Measurements from ENCODE around the gene MRPL58.
A peak's percentile ranks its signal among the peaks of the same experiment; 100 is the strongest.

The MRPL58 gene

GRCh38 chr17:75012096-75012345, 449 bp upstream of the MRPL58 start:
- no peak for DNase-seq
- Histone ChIP-seq H3K9me3 (no peaks in the 10 kb centered on the region), H3K4me1 (peaks cover 0 to 25% (median 15%) of the 10 kb centered on the region in 4 donors), H3K4me3 (peak overlapping the region; percentile 89 to 93), H3K27ac (peak overlapping the region; percentile 85 to 87), H3K36me3 (peaks cover 0 to 9% (median 7%) of the 10 kb centered on the region in 3 donors), H3K27me3 (no peaks in the 10 kb centered on the region)
- TF ChIP-seq CTCF (IDR thresholded peaks at IDR 0.05), result no peak
- intact Hi-C loops (cut with DNase I; ENCODE audit: low total_unique reads), result loop anchor here (5.0 kb wide), 1 partner anchor 50 kb away; no protein-coding TSS in a partner anchor

GRCh38 chr17:75013092-75013559, 656 bp downstream of the MRPL58 start:
- no peak for DNase-seq
- intact Hi-C loops (cut with DNase I; ENCODE audit: low total_unique reads), result loop anchor here (5.0 kb wide), 1 partner anchor 51 kb away; no protein-coding TSS in a partner anchor

GRCh38 chr17:75019146-75019545, 6.7 kb downstream of the MRPL58 start:
- Histone ChIP-seq H3K9me3 (no peaks in the 10 kb centered on the region), H3K27ac (no peak overlapping the region), H3K4me1 (no peaks in the 10 kb centered on the region), H3K4me3 (no peak overlapping the region), H3K27me3 (no peaks in the 10 kb centered on the region), H3K36me3 (peaks cover 25 to 70% (median 33%) of the 10 kb centered on the region in 3 donors)
- intact Hi-C loops (cut with DNase I; ENCODE audit: low total_unique reads), result no loop called here
- no peak for DNase-seq
- no peak for TF ChIP-seq CTCF (IDR thresholded peaks at IDR 0.05)

More at GRCh38 chr17:75013092-75013559, 656 bp downstream of the MRPL58 start:
- peaks cover 0 to 25% (median 15%) of the 10 kb centered on the region in 4 donors for H3K4me1 ChIP-seq
- H3K36me3 ChIP-seq, result peaks cover 0 to 20% (median 7%) of the 10 kb centered on the region in 3 donors
- no peak for TF ChIP-seq CTCF (IDR thresholded peaks at IDR 0.05)
- no peaks in the 10 kb centered on the region for H3K27me3 ChIP-seq
- peak overlapping the region; percentile 85 to 87 for H3K27ac ChIP-seq
- H3K4me3 ChIP-seq, result peak overlapping the region; percentile 89 to 93
- no peaks in the 10 kb centered on the region for H3K9me3 ChIP-seq

GRCh38 chr17:75019710-75020109, 7.2 kb downstream of the MRPL58 start:
- no peak for DNase-seq
- no peaks in the 10 kb centered on the region for H3K9me3 ChIP-seq
- no peaks in the 10 kb centered on the region for H3K27me3 ChIP-seq
- H3K4me3 ChIP-seq, result no peak overlapping the region
- no peaks in the 10 kb centered on the region for H3K4me1 ChIP-seq
- H3K27ac ChIP-seq, result no peak overlapping the region
- intact Hi-C loops (cut with DNase I; ENCODE audit: low total_unique reads), result no loop called here
- peaks cover 25 to 70% (median 33%) of the 10 kb centered on the region in 3 donors for H3K36me3 ChIP-seq
- TF ChIP-seq CTCF (IDR thresholded peaks at IDR 0.05), result no peak

GRCh38 chr17:75020331-75021110, 8.1 kb downstream of the MRPL58 start:
- intact Hi-C loops (cut with DNase I; ENCODE audit: low total_unique reads), result no loop called here
- no peak overlapping the region for H3K4me3 ChIP-seq
- H3K9me3 ChIP-seq, result no peaks in the 10 kb centered on the region
- no peak for TF ChIP-seq CTCF (IDR thresholded peaks at IDR 0.05)
- H3K4me1 ChIP-seq, result no peaks in the 10 kb centered on the region
- H3K27ac ChIP-seq, result no peak overlapping the region
- H3K36me3 ChIP-seq, result peaks cover 25 to 70% (median 33%) of the 10 kb centered on the region in 3 donors
- no peaks in the 10 kb centered on the region for H3K27me3 ChIP-seq
- DNase-seq, result no peak
